GM21360 (cell line): ENCODE measurements around the gene SERTAD1.
"Not testable (repeated sequence)": the region's sequence is repeated elsewhere in the genome, so short reads cannot be mapped to it uniquely, and the experiment has no call there.

ENCODE experiments used
- ATAC-seq: cut with Tn5 transposase; IDR thresholded peaks from one replicate; pipeline ENCODE4 v1.9.1; 2021; ENCODE audit warnings: mild to moderate bottlenecking, moderate library complexity; ENCODE audit not compliant: unreplicated experiment

Gene SERTAD1

GRCh38 chr19:40425450-40426287, at the start of gene SERTAD1:
Gene SERTAD1 (minus strand): TSS chr19:40425992. CDS start chr19:40423546, 2,446 bp downstream.
- peak; percentile 73 for ATAC-seq

- ATAC-seq: no peak
These were observed 48.9 kb upstream of the SERTAD1 start for GRCh38 chr19:40474737-40475136.

GRCh38 chr19:40472516-40472915, 46.7 kb upstream of the SERTAD1 start:
- ATAC-seq: no peak

- no peak for ATAC-seq
These were observed 45.3 kb upstream of the SERTAD1 start for GRCh38 chr19:40471111-40471510.

GRCh38 chr19:40469011-40469410, 43.2 kb upstream of the SERTAD1 start:
- ATAC-seq: no peak

- no peak for ATAC-seq
These were observed 41.4 kb upstream of the SERTAD1 start, which contains the start of gene SPTBN4 for GRCh38 chr19:40466985-40467734. Gene SPTBN4 (plus strand): TSS chr19:40467001. CDS start chr19:40472622, 5,621 bp downstream.

GRCh38 chr19:40466219-40466984, 40.6 kb upstream of the SERTAD1 start:
- ATAC-seq: peak; percentile 27

- ATAC-seq: peak; percentile 70
These were observed 39.9 kb upstream of the SERTAD1 start, which contains the start of gene BLVRB for GRCh38 chr19:40465557-40466218. Gene BLVRB (minus strand): TSS chr19:40465745. CDS start chr19:40465688, 57 bp downstream.

GRCh38 chr19:40465025-40465556, 39.3 kb upstream of the SERTAD1 start:
- no peak for ATAC-seq

- ATAC-seq: no peak
These were observed 38.5 kb upstream of the SERTAD1 start for GRCh38 chr19:40464059-40465024.

GRCh38 chr19:40463587-40464037, 37.8 kb upstream of the SERTAD1 start:
- ATAC-seq: not testable (repeated sequence)

- no peak for ATAC-seq
These were observed 36.0 kb upstream of the SERTAD1 start for GRCh38 chr19:40461669-40462221.

- ATAC-seq: no peak
These were observed 34.4 kb upstream of the SERTAD1 start for GRCh38 chr19:40460185-40460584.

GRCh38 chr19:40458597-40458974, 32.8 kb upstream of the SERTAD1 start:
- ATAC-seq: no peak

GRCh38 chr19:40457953-40458596, 32.3 kb upstream of the SERTAD1 start:
- ATAC-seq: no peak

GRCh38 chr19:40457048-40457447, 31.3 kb upstream of the SERTAD1 start:
- no peak for ATAC-seq

- ATAC-seq: not testable (repeated sequence)
These were observed 28.2 kb upstream of the SERTAD1 start for GRCh38 chr19:40453943-40454342.

GRCh38 chr19:40453151-40453735, 27.5 kb upstream of the SERTAD1 start:
- no peak for ATAC-seq
